Stimulated activated CD4-positive, alpha-beta T cell treated with anti-CD3 and anti-CD28 coated beads, TNF-alpha, amount 100 ng/mL, for 4 hours (primary cell): ENCODE results near the gene GSTT2.
"Not testable (repeated sequence)": the region's sequence is repeated elsewhere in the genome, so short reads cannot be mapped to it uniquely, and the experiment has no call there.

Experiments used
- DNase-seq, 3 experiments: peaks; one replicate each; pipeline ENCODE4 v3.0.0-alpha.2; 2020; ENCODE audit warnings: low read depth in 3 of 3

GSTT2 gene

DNA sequence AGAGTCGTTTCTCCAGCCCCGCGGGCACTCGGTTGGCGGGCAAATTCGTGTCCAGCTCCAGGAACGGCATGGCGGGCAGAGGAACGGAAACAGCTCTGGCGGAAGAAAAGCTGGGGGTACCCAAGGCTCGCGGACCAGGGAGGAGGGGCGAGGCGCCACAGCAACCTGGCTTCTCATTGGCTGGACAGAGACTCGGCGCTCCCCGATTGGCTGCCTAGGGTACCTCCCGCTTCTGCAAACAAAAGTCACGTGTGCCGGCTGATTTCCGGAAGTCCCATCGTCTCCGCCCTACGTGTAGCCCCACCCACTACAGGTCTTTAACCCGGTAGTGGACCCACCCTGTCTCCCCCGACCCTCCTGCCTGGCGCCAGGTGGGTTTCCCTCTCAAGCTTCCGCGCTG, 5.6 kb upstream of the GSTT2 start, which contains the start of gene DDT:
Gene DDT, minus strand, starts transcription at position 97 of the 400 bp plus-strand sequence. Its CDS starts 27 bp downstream, at position 70.
- DNase-seq: not testable (repeated sequence)

DNA sequence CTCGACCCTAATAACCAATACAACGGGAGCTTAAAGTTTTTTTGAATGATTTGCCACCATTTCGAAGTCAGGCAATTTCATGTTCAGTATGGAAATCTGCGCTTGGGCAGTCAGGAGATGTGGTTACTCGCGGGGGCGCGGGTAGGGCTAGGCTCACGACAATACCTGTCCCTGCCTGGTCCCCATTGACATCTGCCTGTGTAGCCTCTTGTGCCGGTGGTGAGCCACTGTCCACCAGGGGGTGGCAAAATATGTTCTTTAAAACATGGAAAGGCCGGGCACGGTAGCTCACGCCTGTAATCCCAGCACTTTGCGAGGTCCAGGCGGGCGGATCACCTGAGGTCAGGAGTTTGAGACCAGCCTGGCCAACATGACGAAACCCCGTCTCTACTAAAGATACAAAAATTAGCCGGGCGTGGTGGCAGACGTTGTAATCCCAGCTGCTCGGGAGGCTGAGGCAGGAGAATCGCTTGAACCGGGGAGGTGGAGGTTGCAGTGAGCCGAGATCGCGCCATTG, 5.0 kb upstream of the GSTT2 start:
- DNase-seq: not testable (repeated sequence)

- not testable (repeated sequence) for DNase-seq
Observed at GRCh38 chr22:23977304-23977703, 2.6 kb upstream of the GSTT2 start.

GRCh38 chr22:23980567-23980966, 633 bp downstream of the GSTT2 start:
- not testable (repeated sequence) for DNase-seq

- peak in 1 of 3 experiments; percentile 60 for DNase-seq
Observed at GRCh38 chr22:23984430-23984829, 4.5 kb downstream of the GSTT2 start.

GRCh38 chr22:23986089-23986488, 6.2 kb downstream of the GSTT2 start:
- not testable (repeated sequence) for DNase-seq

DNA sequence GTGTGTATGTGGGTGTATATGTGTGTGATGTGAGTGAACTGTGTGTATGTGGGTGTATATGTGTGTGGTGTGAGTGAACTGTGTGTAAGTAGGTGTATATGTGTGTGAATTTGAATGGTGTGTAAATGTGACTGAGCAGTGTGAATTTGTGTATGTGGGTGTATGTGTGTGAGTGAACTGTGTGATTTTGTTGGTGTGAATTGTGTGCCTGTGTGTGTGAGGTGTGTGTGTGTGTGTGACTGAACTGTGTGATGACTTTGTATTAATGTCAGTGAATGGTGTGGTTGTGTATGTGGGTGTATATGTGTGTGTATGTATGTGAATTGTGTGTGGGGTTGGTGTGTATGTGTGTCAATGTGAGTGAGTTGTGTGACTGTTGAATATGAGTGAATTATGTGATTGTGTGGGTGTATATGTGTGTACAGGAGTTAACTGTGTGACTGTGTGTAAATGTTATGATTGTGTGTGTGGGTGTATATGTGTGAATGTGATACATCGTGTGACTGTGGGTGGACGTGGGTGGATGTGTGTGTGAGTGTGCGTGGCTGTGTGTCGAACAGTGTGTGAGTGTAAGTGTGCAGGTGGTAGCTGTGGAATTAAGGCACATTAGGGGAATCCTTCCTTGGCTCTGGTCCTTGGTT, 6.7 kb downstream of the GSTT2 start:
- not testable (repeated sequence) for DNase-seq

GRCh38 chr22:23989583-23990244, 9.8 kb downstream of the GSTT2 start:
- DNase-seq: not testable (repeated sequence)

DNA sequence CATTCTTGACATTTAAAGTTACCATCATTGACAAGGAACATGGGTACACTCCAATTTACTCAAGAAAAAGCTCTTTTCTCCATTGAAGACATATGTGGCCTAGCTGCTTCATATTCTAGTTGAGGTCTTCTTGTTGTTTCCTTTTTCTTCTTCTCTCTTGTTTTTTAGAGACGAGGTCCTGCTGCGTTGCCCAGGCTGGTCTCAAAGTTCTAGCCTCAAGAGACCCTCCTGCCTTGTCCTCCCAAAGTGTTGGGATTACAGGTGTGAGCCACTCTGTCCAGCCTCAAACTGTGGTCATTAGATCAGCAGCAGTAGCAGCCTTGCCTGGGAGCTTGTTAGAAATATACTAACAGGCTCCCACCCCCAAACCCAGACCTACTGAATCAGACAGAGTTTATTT, 13.1 kb downstream of the GSTT2 start:
- DNase-seq: not testable (repeated sequence)

DNA sequence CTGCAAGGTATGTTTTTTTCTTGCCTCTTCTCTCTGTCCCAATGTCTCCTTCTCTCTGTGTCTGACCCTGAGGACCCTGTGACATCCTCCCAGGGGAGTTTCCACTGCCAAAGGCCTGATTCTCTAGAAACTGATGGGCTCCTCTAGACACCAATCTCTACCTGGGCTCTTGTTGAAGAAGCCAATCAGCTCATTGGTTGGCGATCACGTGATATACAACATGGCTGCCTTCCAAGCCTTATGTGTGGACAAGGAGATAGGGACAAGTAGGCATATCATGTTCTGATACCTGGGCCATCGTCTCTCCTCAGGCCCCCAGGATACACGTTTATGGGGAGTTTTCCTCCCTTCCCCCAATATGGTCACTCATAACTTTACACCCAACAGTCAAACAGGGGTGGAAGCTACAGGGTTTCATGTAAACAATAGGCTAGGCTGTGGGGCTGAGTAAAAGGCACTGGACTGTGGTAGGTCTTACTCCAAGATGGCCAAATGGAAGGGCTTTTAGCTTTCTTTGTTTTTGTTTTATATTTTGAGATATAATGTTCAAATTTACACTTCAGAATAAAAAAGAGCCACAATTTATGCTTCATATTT, 13.7 kb downstream of the GSTT2 start:
- not testable (repeated sequence) for DNase-seq

DNA sequence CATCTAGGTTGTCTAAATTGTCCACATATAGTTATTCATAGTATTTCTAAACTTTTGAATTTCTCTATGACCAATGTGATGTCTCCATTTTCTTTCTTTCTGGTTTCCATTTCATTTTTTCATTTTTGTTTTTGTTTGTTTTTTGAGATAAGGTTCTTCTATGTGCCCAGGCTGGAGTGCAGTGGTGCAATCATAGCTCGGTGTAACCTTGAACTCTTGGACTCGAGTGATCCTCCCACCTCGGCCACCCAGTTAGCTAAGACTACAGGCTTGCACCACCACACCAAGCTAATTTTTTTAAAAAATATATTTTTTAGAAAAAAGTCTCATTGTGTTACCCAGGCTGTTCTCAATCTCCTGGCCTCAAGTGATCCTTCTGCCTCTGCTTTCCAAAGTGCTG, 17.2 kb downstream of the GSTT2 start:
- no peak for DNase-seq

DNA sequence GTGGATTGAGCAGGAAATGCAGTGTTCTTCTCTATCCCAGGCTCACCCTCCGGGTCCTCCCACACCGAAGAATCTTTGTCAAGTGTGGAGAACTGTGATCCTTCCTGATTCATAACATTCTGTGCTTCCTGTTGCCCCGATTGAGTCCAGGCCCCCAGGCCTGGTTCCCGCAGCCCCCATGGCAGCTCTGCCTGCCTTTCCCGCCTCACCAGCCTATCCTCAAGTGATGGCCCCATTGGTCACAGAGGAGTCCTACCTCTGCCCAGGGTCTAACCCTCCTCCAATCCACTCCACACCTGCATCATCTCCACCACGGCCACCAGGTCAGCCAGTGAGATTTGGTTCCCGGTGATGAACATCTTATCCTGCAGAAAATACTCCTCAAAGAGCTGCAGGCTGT, 19.8 kb downstream of the GSTT2 start:
- DNase-seq: not testable (repeated sequence)

- no peak for DNase-seq
Observed at GRCh38 chr22:24001314-24001713, 21.4 kb downstream of the GSTT2 start.

- no peak for DNase-seq
Observed at GRCh38 chr22:24002272-24002671, 22.3 kb downstream of the GSTT2 start.

DNA sequence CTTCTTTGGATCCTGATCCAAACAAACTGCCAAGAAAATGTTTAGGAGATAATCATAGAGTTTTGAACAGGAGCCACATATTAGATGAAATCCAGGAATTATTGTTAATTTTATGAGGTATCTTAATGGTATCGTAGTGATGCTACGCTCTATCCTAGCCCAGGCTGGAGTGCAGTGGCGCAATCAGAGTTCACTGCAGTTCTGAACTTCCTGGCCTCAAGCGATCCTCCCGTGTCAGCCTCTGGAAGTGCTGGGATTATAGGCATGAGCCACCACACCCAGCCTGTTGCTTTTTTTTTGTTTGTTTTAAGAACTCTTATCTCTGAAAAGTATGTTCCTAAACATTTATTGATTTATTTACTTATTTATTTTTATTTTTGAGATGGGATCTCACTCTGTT, 22.9 kb downstream of the GSTT2 start:
- DNase-seq: no peak

- DNase-seq: no peak
Observed at GRCh38 chr22:24003887-24004286, 24.0 kb downstream of the GSTT2 start.

GRCh38 chr22:24005201-24005600, 25.3 kb downstream of the GSTT2 start, which contains the start of gene GSTT4:
Gene GSTT4 (minus strand): TSS chr22:24005453. CDS start chr22:24005356, 97 bp downstream.
- DNase-seq: no peak

- no peak for DNase-seq
Observed at GRCh38 chr22:24006207-24006913, 26.4 kb downstream of the GSTT2 start.

GRCh38 chr22:24006914-24007214, 26.9 kb downstream of the GSTT2 start:
- DNase-seq: no peak

- no peak for DNase-seq
Observed at GRCh38 chr22:24007253-24008021, 27.5 kb downstream of the GSTT2 start.

DNA sequence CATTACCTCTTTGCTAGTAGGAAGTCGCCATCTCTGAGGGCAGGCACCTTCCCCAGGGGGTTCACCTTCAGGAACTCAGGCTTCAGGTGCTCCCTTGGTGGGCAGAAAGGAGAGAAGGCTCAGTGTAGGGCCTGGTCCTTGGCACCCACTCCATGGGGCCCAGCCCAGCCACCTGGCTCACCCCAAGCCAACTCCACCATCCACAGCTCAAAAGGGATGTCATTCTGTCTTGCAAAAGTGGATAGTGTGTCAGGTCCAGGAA, 28.0 kb downstream of the GSTT2 start:
- no peak for DNase-seq
